ENCODE data around the gene NGFR. TPM values are rescaled to one million over a fixed set of nuclear protein-coding genes. Genes with fewer than 3 reads are reported as not detected.

The NGFR gene
- polyA plus RNA-seq, 1 of the 3 experiments (the other 2 are of a cell fraction) = 0.76 TPM

DNA sequence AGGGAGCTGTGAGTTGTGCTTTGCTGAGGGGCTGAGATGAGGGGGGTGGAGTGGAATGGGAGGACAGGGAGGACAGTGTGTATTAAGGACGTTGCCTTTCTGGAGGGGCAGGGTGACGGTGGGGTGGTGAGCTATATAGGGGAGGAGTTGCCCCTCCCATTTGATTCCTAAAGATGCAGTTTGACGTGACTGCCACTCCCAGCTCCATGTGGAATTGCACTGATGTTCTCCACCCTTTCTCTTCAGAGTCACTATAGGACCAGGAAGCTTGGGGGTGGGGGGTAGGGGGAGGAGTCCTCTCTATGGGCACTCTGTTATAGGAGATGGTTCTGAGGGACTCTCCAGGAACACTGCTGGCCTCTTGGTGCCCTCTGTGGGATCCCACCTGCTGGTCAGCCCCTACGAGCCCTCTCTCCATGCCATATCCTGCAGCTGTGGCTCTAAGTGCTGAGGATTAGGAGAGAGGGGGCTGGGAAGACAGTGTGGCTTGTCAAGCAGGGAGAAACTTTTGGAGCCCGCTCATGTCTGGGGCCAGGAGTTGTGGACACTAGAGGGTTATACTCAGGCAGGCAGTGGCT is 3.8 kb upstream of the NGFR start:
- Histone ChIP-seq H3K36me3 (replicated peaks in 1 of 2; ENCODE audit: control insufficient read depth in 1 of 2, insufficient read depth in 2 of 2, low read length in 1 of 2) (no peaks in the 10 kb centered on the region), H2AFZ (ENCODE audit: low read depth) (no peak overlapping the region), H3K4me1 (ENCODE audit: control insufficient read depth in 1 of 2, insufficient read depth in 2 of 2, low read depth in 1 of 2, low read length in 1 of 2) (peaks cover 5 to 17% of the 10 kb centered on the region in 2 experiments; a peak in 1 of 4 replicates), H3K9me2 (no peaks in the 10 kb centered on the region), H3K79me2 (ENCODE audit: insufficient read depth) (no peaks in the 10 kb centered on the region), H3K4me3 (ENCODE audit: low read depth in 2 of 2, low read length in 1 of 2) (no peak overlapping the region), H4K20me1 (ENCODE audit: insufficient read depth) (no peaks in the 10 kb centered on the region), H3K27ac (ENCODE audit: low read depth in 2 of 2, low read length in 1 of 2) (no peak overlapping the region), H3K27me3 (ENCODE audit: insufficient read depth) (peaks cover 69% of the 10 kb centered on the region), H3K9ac (no peak overlapping the region), H3F3A (replicated peaks; ENCODE audit: insufficient read depth) (no peaks in the 10 kb centered on the region), H3K9me3 (no peaks in the 10 kb centered on the region), H3K4me2 (no peak overlapping the region)
- 50% methylated on average over 5 of the region's 5 CpGs for WGBS (ENCODE audit: low lambda C conversion rate)
- TF ChIP-seq ELF1 (IDR thresholded peaks at IDR 0.05) = no peak
- no peak for TF ChIP-seq RXRA (IDR thresholded peaks at IDR 0.05; ENCODE audit: borderline replicate concordance, low read depth)
- ChIA-PET POLR2A (interaction anchor here (0.6 kb wide), 1 partner anchor 19 kb away, joined by 3 read pairs; no protein-coding TSS in a partner anchor), CTCF (interaction anchor here (1.0 to 28.6 kb wide), 6 partner anchors 10 to 79 kb away, joined by 3 to 499 read pairs (median 96); no protein-coding TSS in a partner anchor)
- no peak for DNase-seq

DNA sequence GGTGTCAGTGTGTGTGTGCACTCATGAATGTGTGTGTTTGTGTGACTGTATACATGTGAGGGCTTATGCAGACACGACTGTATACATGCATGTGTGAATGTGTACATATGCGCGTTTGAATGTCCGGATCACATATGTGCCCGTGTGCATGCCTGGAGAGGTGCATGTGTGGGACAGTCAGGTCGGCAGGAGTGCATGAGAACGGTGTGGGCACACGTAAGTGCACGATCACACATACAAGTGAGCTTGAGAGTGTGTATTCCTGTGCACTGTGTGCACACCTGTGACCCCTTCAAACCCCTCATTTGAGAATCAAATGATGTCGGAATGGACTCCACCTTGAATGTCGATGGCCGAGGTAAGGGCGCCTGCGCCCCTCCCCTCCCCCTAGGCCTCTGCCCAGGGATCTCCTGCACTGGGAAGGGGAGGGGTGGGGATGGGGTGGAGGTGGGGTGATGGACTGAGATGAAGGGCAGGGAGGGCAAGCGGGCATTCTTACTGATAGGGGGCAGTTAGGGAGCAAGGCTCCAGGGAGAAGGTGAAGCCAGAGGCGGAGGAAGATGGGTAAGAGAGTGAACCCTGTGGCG is 601 bp upstream of the NGFR start:
- no peak overlapping the region for H3K9ac ChIP-seq
- ChIA-PET CTCF (interaction anchor here (0.9 to 28.6 kb wide), 17 partner anchors 13 to 205 kb away, joined by 3 to 499 read pairs (median 23); no protein-coding TSS in a partner anchor), POLR2A (interaction anchor here (0.6 to 2.5 kb wide), 8 partner anchors 13 to 62 kb away, joined by 3 to 12 read pairs (median 8); no protein-coding TSS in a partner anchor)
- no peaks in the 10 kb centered on the region for H4K20me1 ChIP-seq (ENCODE audit: insufficient read depth)
- H3K4me2 ChIP-seq = 0 out of 2 replicates have a peak overlapping the region, but pooled peaks have one; percentile 93
- no peaks in the 10 kb centered on the region for H3K9me3 ChIP-seq
- no peaks in the 10 kb centered on the region for H3K9me2 ChIP-seq
- H2AFZ ChIP-seq (ENCODE audit: low read depth) = no peak overlapping the region
- DNase-seq = no peak
- peaks cover 5 to 30% of the 10 kb centered on the region in 2 experiments; a peak in 2 of 4 replicates for H3K4me1 ChIP-seq (ENCODE audit: control insufficient read depth in 1 of 2, insufficient read depth in 2 of 2, low read depth in 1 of 2, low read length in 1 of 2)
- H3K79me2 ChIP-seq (ENCODE audit: insufficient read depth) = no peaks in the 10 kb centered on the region
- no peaks in the 10 kb centered on the region for H3K36me3 ChIP-seq (replicated peaks in 1 of 2; ENCODE audit: control insufficient read depth in 1 of 2, insufficient read depth in 2 of 2, low read length in 1 of 2)
- peak overlapping the region in 1 of 2 experiments; percentile 54; a peak in 2 of 4 replicates for H3K4me3 ChIP-seq (ENCODE audit: low read depth in 2 of 2, low read length in 1 of 2)
- H3K27ac ChIP-seq (ENCODE audit: low read depth in 2 of 2, low read length in 1 of 2) = peak overlapping the region in 1 of 2 experiments; percentile 34; a peak in 1 of 4 replicates
- WGBS (ENCODE audit: low lambda C conversion rate) = 69% methylated on average over 17 of the region's 17 CpGs
- peaks cover 79% of the 10 kb centered on the region for H3K27me3 ChIP-seq (ENCODE audit: insufficient read depth)
- H3F3A ChIP-seq (replicated peaks; ENCODE audit: insufficient read depth) = peaks cover 6% of the 10 kb centered on the region
- TF ChIP-seq TCF12 (IDR thresholded peaks at IDR 0.05) (no peak), NRF1 (IDR thresholded peaks at IDR 0.05; ENCODE audit: low read depth, low read length) (no peak), JUND (IDR thresholded peaks at IDR 0.05) (no peak), POLR2AphosphoS5 (IDR thresholded peaks at IDR 0.05; ENCODE audit: low read depth, low read length) (no peak), FOXM1 (IDR thresholded peaks at IDR 0.05; ENCODE audit: low read depth) (no peak), MEF2A (IDR thresholded peaks at IDR 0.05; ENCODE audit: borderline replicate concordance, low read depth) (no peak), EZH2phosphoT487 (IDR thresholded peaks at IDR 0.05; ENCODE audit: borderline replicate concordance, low read depth) (no peak), TEAD4 (IDR thresholded peaks at IDR 0.05; ENCODE audit: borderline replicate concordance, insufficient read depth) (no peak), SMC3 (IDR thresholded peaks at IDR 0.05; ENCODE audit: low read depth, low read length) (no peak), REST (IDR thresholded peaks at IDR 0.05; ENCODE audit: low read depth, low read length) (no peak), MAX (IDR thresholded peaks at IDR 0.05; ENCODE audit: low read depth) (no peak), SIN3A (IDR thresholded peaks at IDR 0.05; ENCODE audit: borderline replicate concordance, low read depth, low read length) (no peak), RAD21 (IDR thresholded peaks at IDR 0.05; ENCODE audit: low read length) (no peak), ELF1 (IDR thresholded peaks at IDR 0.05) (no peak), GABPA (IDR thresholded peaks at IDR 0.05; ENCODE audit: low read depth) (no peak), FOSL2 (IDR thresholded peaks at IDR 0.05; ENCODE audit: borderline replicate concordance, low read depth) (no peak), RFX5 (IDR thresholded peaks at IDR 0.05; ENCODE audit: low read length) (no peak)
- TF ChIP-seq, protein P1, sequence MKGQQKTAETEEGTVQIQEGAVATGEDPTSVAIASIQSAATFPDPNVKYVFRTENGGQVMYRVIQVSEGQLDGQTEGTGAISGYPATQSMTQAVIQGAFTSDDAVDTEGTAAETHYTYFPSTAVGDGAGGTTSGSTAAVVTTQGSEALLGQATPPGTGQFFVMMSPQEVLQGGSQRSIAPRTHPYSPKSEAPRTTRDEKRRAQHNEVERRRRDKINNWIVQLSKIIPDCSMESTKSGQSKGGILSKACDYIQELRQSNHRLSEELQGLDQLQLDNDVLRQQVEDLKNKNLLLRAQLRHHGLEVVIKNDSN (IDR thresholded peaks at IDR 0.05; ENCODE audit: borderline replicate concordance, low read depth) = no peak
- TF ChIP-seq, protein P2, sequence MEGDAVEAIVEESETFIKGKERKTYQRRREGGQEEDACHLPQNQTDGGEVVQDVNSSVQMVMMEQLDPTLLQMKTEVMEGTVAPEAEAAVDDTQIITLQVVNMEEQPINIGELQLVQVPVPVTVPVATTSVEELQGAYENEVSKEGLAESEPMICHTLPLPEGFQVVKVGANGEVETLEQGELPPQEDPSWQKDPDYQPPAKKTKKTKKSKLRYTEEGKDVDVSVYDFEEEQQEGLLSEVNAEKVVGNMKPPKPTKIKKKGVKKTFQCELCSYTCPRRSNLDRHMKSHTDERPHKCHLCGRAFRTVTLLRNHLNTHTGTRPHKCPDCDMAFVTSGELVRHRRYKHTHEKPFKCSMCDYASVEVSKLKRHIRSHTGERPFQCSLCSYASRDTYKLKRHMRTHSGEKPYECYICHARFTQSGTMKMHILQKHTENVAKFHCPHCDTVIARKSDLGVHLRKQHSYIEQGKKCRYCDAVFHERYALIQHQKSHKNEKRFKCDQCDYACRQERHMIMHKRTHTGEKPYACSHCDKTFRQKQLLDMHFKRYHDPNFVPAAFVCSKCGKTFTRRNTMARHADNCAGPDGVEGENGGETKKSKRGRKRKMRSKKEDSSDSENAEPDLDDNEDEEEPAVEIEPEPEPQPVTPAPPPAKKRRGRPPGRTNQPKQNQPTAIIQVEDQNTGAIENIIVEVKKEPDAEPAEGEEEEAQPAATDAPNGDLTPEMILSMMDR (IDR thresholded peaks at IDR 0.05) = no peak
